Gastroesophageal sphincter (tissue), 4 donors: ENCODE results near the gene ROBO1. TPM values are rescaled to one million over a fixed set of nuclear protein-coding genes. Genes with fewer than 3 reads are reported as not detected.

Source experiments
- ATAC-seq: fragments of 150-250 bp; one replicate; pipeline ENCODE4 v1.9.1; 2016; ENCODE audit warnings: mild to moderate bottlenecking, moderate library complexity
- H3K27ac ChIP-seq, 4 donors: fragments of 200-600 bp; sonication (generic) in 3 of 4; 1 replicate in 3 of 4; 2 replicates in 1 of 4; pipeline ENCODE4 v1.5.1; 2016 to 2019
- H3K27me3 ChIP-seq: fragments of 200-600 bp; sonication (generic); one replicate; pipeline ENCODE4 v1.5.1; 2019
- H3K36me3 ChIP-seq, 2 donors: fragments of 200-600 bp; sonication (generic); one replicate each; pipeline ENCODE4 v1.5.1; 2019; ENCODE audit warnings: control low read depth in 1 of 2
- H3K4me1 ChIP-seq, 3 donors: fragments of 200-600 bp; sonication (generic); 1 replicate in 2 of 3; 2 replicates in 1 of 3; pipeline ENCODE4 v1.5.1; 2016 to 2019; ENCODE audit warnings: control low read depth in 2 of 3
- H3K4me3 ChIP-seq, 2 donors: fragments of 200-600 bp; sonication (generic); one replicate each; pipeline ENCODE4 v1.5.1; 2019; ENCODE audit warnings: mild to moderate bottlenecking in 1 of 2, moderate library complexity in 1 of 2
- H3K9me3 ChIP-seq, 3 donors: fragments of 200-600 bp; sonication (generic); one replicate each; pipeline ENCODE4 v1.5.1; 2017 to 2019; ENCODE audit warnings: control low read depth in 2 of 3
- CTCF ChIP-seq, 4 experiments: fragments of 200-600 bp in 2 of 4; fragments of 450-650 bp in 2 of 4; sonication (generic) in 1 of 4; IDR thresholded peaks; one replicate each; pipeline ENCODE4 v1.5.1; 2017 to 2019; ENCODE audit warnings: antibody characterized with exemption in 4 of 4, mild to moderate bottlenecking in 2 of 4, moderate library complexity in 2 of 4
- EP300 ChIP-seq: sonication (generic); formaldehyde crosslinking; IDR thresholded peaks from one replicate; pipeline ENCODE4 v1.6.1; 2017; ENCODE audit warnings: antibody characterized with exemption, mild to moderate bottlenecking
- POLR2A ChIP-seq, 2 donors: fragments of 450-650 bp; IDR thresholded peaks; one replicate each; pipeline ENCODE4 v1.6.1; 2017; ENCODE audit warnings: antibody characterized with exemption in 2 of 2, mild to moderate bottlenecking in 2 of 2, moderate library complexity in 1 of 2
- POLR2AphosphoS5 ChIP-seq: sonication (generic); formaldehyde crosslinking; IDR thresholded peaks from one replicate; pipeline ENCODE4 v1.6.1; 2017; ENCODE audit warnings: antibody characterized with exemption
- WGBS, 2 donors: methylation state at CpG; one replicate each; pipeline ENCODE4 v1.1.5; 2018; ENCODE audit warnings: low coverage in 1 of 2; 5-methylcytosine and 5-hydroxymethylcytosine counted together
- total RNA-seq, 4 donors: library from RNA; depleted of rRNA; stranded (reverse); fragments of >200 nt; gene quantifications; one replicate each; pipeline ENCODE4 v1.1.0, GENCODE V29; 2016

ROBO1 gene
- total RNA-seq, 4 donors from 2014 or later, result 9.7 to 15.3 (median 12.9) TPM

DNA sequence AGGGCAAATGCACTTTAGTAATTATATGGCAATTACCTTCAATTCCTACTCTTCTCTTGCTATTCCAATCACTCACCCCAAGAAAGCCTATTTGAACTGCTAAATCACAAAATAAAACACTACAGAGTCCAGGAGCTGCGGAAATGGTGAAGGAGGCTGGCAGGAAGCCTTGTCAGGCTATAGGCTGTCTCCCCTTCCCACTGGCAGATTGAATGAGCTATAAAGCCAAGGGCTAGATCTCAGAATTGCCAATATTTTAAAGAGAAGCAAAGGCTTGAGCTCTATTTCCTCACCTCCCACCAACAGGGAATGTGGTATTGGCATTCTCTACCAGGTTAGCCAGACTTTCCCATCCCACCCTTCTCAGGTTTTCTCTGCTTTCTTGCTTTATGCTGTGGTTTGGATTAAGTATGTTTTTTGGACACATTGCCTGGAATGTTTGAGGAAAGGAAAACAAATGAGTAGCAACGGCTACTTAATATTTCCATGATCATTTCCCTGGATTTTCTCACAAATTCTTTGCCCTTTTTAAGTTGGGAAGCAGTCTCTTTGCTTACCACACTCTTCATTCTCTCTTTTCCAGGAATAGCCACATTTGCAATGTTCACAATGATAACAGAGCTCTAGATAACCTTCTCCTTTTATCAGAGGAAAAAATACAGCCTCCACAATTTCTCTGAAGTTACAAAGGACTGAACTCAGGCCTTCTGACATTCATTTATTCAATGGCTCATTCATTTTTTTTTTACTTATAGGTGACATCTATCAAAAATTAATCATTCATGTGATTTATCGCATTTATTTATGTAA lies 1125.4 kb downstream of the ROBO1 start:
- Histone ChIP-seq H3K27me3 (no peaks in the 10 kb centered on the region), H3K4me3 (no peak overlapping the region), H3K9me3 (no peaks in the 10 kb centered on the region), H3K27ac (no peak overlapping the region), H3K4me1 (peaks cover 0 to 6% (median 0%) of the 10 kb centered on the region in 3 donors), H3K36me3 (peaks cover 0 to 12% of the 10 kb centered on the region in 2 donors)
- no peak for TF ChIP-seq POLR2AphosphoS5
- TF ChIP-seq CTCF (IDR thresholded peaks at IDR 0.05), result no peak
- TF ChIP-seq POLR2A (IDR thresholded peaks at IDR 0.05), result no peak
- TF ChIP-seq EP300, result no peak
- no peak for ATAC-seq
- 21 to 54% methylated on average over 2 to 3 of the region's 3 CpGs for WGBS, 2 donors

DNA sequence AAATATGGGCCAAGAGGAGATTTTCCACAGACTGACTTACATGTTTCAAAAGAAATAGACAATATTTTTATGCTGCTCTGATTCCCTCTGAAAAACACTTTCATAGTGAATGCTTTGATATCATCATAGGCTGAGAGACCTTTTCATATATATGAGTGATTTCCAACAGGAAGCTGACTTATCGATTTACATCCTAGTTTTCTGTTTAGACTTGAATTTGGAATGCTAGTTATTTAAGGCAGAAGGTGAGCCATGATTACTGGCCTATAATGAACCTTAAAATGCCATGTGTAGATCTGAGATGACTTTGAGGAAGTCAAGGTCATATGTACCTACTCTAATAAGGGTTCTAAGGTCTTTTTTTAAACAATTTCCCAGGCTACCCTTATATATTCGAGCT lies 1126.1 kb downstream of the ROBO1 start:
- 81 to 91% methylated on average over 1 to 2 of the region's 2 CpGs for WGBS, 2 donors
- Histone ChIP-seq H3K4me3 (no peak overlapping the region), H3K27me3 (no peaks in the 10 kb centered on the region), H3K9me3 (no peaks in the 10 kb centered on the region), H3K4me1 (peaks cover 0 to 6% (median 0%) of the 10 kb centered on the region in 3 donors), H3K27ac (no peak overlapping the region), H3K36me3 (peaks cover 0 to 12% of the 10 kb centered on the region in 2 donors)
- ATAC-seq, result no peak
- TF ChIP-seq POLR2A (IDR thresholded peaks at IDR 0.05), result no peak
- TF ChIP-seq POLR2AphosphoS5, result no peak
- no peak for TF ChIP-seq CTCF (IDR thresholded peaks at IDR 0.05)
- TF ChIP-seq EP300, result no peak

DNA sequence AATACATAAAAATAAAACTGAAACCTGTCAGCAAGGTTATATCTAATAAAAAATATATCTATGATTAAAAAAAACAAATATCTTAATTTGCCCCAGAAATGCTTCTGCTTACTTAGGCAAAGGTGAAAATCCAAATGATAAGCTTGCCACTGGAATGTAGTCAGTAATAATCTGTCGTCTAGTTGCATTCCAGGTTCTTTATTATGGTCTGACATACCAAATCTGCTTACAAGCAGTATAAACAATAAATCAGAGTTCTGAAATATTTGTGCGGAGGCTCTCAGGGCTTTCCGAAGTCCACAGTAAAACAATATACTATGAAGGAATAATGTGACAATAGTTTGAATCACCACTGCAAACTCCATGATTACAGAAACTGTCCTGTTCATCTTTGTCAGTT lies 1133.5 kb downstream of the ROBO1 start:
- no peaks in the 10 kb centered on the region for H3K4me1 ChIP-seq
- no peak overlapping the region for H3K27ac ChIP-seq
- no peak for ATAC-seq
- TF ChIP-seq CTCF (IDR thresholded peaks at IDR 0.05), result no peak
- TF ChIP-seq POLR2A (IDR thresholded peaks at IDR 0.05), result no peak
- no peak for TF ChIP-seq EP300
- no peak for TF ChIP-seq POLR2AphosphoS5
- H3K9me3 ChIP-seq, result no peaks in the 10 kb centered on the region
- H3K27me3 ChIP-seq, result no peaks in the 10 kb centered on the region
- H3K4me3 ChIP-seq, result no peak overlapping the region
- 30 to 63% methylated on average over 3 of the region's 3 CpGs for WGBS, 2 donors
- H3K36me3 ChIP-seq, result peaks cover 0 to 19% of the 10 kb centered on the region in 2 donors

GRCh38 chr3:78633626-78634025 lies 1134.2 kb downstream of the ROBO1 start:
- no peak for ATAC-seq
- Histone ChIP-seq H3K4me1 (no peaks in the 10 kb centered on the region), H3K9me3 (no peaks in the 10 kb centered on the region), H3K4me3 (no peak overlapping the region), H3K27me3 (no peaks in the 10 kb centered on the region), H3K36me3 (peaks cover 0 to 12% of the 10 kb centered on the region in 2 donors), H3K27ac (no peak overlapping the region)
- TF ChIP-seq POLR2A (IDR thresholded peaks at IDR 0.05), result no peak
- TF ChIP-seq CTCF (IDR thresholded peaks at IDR 0.05), result no peak
- TF ChIP-seq POLR2AphosphoS5, result no peak
- WGBS, 2 donors, result 49 to 52% methylated on average over 4 of the region's 4 CpGs

DNA sequence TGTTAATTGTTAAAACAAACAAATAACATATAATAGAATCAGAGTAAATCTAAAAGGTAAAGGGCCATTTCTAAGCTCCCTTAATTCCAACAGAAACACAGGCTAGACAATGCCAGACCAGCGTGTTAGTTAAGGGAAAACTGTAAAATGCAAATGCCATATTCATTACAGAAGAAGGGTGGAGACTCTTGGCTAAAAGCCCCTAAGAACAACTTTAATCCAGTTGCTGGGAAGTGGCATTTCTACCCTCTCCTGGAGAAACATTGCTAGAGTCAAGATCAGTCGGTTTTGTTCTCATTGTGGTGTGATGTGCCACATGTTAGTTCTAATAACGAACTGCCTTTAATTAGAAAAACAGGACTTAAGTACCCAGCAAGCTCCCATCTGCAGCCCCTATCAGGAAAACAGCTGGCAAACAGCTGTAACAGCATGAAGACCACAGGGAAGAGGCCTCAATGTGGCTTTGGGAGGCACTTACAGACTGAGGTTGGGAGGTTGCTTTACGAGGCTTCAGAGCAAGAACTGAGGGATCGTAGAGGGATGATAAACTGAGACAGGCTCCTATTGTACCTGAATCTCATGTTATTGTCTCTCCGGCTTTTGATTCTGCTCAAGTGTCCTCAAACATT lies 1134.8 kb downstream of the ROBO1 start:
- Histone ChIP-seq H3K4me3 (no peak overlapping the region), H3K36me3 (peaks cover 0 to 13% of the 10 kb centered on the region in 2 donors), H3K27ac (no peak overlapping the region), H3K4me1 (no peaks in the 10 kb centered on the region), H3K27me3 (no peaks in the 10 kb centered on the region), H3K9me3 (no peaks in the 10 kb centered on the region)
- 66 to 69% methylated on average over 4 to 6 of the region's 6 CpGs for WGBS, 2 donors
- no peak for ATAC-seq
- TF ChIP-seq POLR2AphosphoS5 (no peak), EP300 (no peak), CTCF (IDR thresholded peaks at IDR 0.05) (no peak), POLR2A (IDR thresholded peaks at IDR 0.05) (no peak)
